HG02973 (cell line): ENCODE data around the gene HHATL.
A peak's percentile ranks its signal among the peaks of the same experiment; 100 is the strongest.

Experiments
- ATAC-seq: cut with Tn5 transposase; IDR thresholded peaks from one replicate; pipeline ENCODE4 v1.9.1; 2021; ENCODE audit warnings: moderate library complexity; ENCODE audit not compliant: unreplicated experiment

The HHATL gene

DNA sequence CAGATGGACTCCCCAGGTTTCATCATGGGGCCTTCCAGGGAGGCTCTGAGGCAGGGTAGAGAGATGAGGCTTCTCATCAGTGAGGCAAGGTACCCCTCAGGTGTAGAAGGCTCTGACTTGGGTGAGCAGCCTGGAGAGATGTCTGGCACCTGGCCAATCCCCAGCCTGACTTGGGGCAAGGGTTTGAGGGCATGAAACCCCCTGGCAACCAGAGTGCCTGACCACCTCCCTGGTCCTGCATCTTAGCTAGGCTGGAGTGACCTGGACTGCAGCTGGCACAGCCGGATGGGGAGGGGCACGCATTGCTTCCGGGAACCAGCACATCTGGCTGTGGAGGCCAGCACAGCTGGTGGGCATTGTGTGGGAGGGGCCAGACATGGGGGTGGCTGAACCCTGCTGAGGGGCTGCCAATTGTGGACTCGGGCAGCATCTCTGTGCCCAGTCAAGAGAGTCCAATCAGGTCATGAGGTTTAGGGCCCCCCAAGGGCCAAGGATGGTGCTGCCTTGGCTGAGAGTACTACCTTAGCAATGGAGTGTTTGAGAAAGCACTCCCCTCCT is 47.2 kb downstream of the HHATL start:
- ATAC-seq, result no peak

DNA sequence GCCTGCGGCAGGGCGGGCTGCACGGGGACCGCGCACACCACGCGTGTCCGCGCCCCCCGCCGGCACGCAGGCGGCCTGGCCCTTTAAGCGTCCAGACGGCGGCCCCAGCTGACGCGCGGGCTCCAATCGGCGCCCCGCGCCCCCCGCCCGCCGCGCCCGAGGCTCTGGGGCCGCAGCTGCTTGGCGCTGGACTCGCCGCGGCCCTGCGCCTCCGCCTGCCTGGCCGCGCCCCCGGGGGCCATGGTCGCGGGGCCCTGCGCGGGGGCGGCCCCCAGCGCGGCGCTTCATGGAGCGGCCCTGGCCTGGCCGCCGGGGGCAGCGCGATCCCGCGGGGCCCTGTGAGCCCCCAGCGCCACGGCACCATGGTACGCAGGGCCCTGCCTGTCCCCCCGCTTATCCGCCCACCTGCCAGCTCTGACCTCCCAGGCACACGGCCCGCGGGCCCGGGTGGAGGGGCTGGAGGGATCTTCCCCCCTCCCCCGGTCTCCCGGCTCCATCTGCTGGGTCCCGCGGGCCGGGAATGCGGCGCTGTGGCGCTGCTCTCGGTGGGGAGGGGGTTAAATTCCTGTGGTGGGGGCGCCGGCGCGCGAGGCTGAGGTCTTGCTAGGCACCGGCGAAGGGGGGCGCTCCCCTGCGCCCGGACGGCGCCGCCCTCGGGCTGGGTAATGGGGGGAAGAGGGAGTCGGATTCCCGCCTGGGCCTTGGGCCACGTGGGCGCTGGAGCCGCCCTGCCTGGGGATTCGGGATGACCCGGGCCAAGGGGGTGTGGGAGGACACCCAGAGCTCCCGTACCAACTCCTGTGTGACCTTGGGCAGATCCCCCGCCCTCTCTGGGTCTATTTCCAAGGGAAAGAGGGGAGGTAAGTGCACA is 48.0 kb downstream of the HHATL start:
- ATAC-seq, result no peak

DNA sequence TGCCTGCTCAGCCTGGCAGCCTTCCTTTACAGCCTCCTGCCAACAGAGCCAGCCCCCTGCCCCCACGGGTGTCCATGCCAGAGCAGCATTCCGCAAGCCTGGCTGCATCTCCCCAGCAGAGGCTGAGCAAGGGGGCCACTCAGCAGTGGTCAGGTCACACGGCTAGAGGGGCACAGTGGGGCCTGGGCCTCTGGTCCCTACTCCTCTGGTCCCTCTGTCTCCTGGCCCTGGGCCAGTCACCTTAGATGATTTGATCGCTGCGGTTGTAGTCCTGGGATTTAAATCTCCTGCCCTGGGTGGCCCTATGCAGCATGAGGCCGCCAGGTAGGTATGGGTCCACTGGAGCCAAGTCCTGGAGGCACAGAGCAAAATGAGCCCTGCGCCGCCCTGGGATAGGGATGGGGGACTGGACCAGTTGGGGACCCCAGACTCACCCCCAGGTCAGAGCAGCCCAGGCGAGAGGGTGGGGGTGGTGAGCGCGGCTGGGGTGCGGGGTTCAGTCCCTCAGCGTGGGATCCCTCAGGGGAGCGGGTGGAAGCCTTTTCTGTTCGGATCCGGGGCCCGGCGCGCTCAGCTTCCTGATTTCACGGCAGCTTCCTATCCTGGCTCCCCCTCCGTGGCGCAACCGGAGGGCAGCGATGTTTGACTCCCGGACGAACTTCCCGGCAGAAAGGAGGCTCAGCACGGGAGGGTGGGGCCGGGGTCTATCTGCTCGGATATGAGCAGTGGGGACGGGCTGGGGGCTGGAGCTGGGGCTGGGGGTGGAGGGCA is 48.9 kb downstream of the HHATL start, which contains the start of gene ZBTB47:
Gene ZBTB47, plus strand, starts transcription at position 138 of the 771 bp plus-strand sequence. CDS start 4,659 bp downstream, outside the sequence.
- no peak for ATAC-seq

DNA sequence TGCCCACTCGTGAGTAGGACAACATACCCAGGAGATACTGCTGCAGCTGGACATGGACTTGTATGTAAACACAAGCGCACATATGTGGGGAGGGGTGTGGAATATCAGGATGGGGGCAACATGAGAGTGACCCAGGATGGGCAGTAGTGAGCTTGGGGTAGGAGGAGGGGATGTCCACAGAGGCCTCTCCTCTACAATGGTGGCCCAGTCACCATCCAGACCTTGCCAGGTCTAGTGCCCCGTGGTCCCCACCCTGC is 49.4 kb downstream of the HHATL start:
- ATAC-seq, result no peak

DNA sequence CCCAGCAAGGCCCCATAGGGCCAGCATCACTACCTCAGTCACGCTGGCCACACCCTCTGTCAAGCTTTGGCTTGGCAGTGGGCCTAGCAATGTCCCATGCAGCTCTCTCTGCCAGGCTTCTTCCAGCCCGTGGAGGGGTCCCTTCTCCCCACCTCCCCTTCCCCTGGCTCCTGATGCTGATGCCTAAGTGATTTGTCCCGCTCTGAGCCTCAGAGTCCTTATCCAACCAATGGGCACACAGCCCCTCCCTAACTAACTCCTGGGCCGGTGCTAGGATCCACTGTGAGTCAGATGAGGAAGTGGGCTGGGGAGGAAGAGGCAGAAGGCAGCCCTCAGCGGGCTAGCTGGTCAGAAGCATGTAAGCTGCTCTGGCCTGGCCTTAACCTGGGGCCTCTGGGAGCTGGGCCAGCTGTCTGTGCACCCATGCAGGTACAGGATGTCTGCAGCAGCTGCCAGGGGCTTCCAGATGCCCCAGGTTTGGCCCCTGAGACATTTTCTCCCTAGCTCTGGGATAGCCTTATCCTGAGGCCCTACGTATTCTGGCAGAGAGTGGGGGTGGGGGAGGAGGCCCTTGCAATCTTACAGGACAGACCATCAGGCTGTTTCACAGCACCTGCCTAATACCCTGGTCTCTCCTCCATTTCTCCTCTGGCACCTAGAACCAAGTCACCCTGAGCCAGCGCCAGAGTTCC is 49.8 kb downstream of the HHATL start:
- peak; percentile 44 for ATAC-seq

DNA sequence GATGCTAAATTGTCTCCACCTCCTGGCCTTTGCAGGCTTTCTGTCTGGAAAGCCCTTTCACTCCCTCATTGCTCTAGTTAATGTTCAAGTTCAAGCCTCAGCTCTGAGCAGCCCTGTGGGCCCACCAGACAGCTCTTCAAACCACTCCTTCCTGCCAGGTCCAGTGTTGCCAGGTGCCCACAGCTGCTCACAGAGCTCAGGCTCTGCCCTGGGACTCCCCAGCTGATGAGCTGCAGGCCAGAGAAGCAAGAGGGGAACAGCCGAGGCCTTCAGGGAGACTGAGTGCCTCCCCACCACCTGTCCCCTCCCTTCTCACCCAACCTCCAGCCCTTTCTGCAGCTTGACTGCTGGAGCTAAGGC is 50.4 kb downstream of the HHATL start:
- peak; percentile 15 for ATAC-seq

DNA sequence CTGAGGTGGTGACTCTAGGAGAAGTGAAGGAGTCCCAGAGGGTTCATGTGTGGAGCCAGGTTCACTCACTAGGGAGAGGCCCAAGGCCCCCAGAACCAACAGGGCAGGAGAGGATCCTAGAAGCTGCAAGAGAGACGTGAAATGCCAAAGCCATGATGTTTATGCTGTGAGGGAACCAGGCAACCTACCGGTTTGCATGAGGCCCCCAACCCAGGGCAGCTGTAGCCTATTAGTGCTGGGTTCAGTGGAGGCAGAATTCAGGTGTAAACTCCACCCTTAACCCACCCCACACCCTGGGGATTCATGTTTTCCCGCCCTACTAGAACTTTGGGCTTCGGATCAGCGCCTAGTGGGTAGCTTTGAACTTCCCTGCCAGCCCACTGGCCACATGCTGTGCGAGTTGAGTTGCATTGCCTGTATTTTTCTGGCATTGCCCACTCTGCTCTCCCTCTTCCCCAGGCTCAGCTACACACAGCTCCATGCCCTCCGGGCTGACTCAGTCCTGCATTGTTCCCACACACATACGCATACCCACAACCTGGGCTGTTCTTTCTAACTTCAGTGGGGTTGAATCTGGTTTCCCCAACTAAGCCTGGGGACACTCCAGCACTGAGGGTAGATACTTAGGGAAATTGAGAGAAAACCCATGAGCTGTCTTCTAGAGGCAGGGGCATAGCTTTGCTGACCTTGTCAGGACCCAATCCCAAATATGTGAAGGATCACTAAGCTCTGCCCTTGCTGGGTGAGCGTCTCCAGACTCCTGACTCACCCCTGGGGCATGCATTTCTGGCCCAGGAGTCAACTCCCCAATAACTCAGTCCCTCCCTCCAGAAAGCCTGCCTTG is 51.1 kb downstream of the HHATL start:
- no peak for ATAC-seq

DNA sequence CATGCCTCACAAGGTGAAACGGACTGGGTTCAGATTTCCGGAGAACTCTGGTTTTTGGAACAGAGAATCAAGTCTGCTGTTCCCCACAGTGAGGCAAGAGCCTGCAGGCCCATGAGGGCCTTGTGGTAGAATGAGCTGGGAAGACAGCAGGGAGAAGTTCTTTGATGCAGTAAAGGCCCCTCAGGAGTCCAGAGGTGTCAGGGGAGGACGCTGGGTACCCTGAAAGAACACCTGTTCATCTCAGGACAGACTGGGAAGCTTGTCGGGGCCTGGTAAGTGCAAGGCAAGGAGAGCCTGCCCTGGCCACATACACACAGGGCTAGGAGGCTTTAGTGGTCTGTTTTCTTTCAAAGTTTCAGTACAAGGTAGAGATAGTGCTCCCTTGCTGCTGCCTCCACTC is 52.8 kb downstream of the HHATL start:
- no peak for ATAC-seq

DNA sequence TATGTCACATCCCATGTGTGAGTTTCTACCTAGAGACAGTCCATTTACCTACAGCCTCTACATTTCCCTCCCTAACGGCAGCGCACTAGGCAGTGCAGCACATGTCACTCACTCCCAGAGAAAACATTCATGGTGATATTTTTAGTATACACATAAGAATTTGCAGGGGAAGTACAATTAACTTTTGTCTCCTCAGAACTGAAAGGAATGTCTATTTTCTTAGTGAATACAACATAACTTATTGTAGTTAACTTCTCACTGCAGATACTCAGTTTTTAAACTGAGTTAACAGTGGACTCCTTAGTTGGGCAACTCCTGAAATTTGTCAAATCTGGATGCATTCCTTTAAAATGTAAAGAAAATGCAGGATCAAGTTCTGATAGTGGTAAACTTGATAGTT is 53.6 kb downstream of the HHATL start:
- no peak for ATAC-seq

DNA sequence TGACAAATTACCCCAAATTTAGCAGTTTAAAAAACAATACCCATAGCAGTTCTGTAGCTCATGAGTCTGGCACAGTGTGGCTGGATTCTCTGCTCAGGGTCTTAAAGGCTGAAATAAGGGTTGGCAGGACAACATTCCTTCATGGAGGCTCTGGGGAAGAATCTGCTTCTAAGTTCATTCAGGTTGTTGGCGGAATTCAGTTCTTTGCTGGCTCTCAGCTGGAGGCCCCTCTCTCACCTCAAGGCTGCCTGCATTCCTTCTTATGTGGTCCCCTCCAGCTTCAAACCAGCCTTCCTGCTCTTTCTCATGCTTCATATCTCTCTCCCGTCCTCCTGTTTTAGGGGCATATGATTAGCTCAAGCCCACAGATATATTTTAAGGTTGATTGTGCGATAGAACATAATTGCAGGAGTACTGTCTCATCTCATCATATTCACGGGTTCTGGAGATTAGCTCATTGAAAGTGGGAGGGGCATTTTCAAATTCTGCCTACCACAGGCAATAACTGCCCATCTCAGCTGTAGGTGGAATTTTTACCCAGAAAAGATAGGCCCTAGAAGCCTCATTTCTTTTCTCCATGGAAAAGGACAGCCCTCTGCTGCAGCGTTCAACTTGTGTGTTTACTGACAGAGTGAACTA is 54.7 kb downstream of the HHATL start:
- ATAC-seq, result no peak
